ENCODE results near the gene GOT1.

GOT1 gene

DNA sequence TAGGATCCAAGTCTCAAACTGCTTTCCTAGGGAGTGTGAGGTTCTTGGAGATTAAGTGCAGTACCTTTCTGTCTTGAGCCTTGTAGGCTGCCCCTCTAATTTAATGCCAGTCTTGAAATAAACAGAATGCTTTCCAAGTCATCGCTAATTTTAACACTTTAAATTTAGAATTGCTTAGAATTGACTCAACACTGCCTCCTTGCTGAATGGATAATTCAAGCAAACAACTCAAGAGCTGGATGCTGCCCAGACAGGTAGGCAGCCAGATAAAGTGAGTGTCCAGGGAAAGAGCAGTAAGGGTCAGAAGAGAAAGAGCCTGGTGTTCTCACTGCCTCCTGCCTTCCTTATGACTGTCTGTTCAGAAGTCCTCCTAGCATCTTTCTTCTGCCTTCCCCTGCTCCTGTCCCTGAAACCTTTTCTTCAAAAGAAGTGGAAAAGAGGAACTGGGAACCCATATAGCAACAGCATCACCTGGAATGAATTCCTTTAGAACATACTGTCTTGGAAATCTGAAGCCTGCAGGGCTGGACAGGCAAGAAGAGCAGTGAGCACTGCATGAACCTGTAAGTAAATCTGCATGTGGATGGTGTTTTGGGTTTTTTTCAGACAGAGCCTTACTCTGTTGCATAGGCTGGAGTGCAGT, 3.1 kb upstream of the GOT1 start:
- DNase-seq (ENCODE audit: low read depth): no peak

DNA sequence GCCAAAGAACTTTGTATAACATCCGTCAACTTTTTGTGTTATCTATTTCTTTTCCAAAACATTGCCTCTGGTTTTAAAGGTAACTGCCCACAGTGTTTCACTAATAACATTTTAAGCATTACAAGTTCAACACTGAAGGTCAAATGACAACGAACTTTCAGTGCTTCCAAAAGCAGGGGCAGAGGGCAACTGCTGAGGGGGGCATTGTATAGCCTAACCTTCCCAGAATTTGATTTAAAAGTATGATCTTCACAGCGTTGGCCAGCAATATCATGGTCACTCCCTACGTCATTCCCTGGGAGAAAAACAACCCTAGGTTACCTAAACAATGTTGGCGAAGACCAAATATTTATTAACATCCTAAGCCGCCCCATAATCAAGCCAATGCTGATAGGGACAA, 2.5 kb upstream of the GOT1 start:
- no peak for DNase-seq (ENCODE audit: low read depth)

- no peak for DNase-seq (ENCODE audit: low read depth)
Measured at GRCh38 chr10:99432047-99432446, 1.6 kb upstream of the GOT1 start.

DNA sequence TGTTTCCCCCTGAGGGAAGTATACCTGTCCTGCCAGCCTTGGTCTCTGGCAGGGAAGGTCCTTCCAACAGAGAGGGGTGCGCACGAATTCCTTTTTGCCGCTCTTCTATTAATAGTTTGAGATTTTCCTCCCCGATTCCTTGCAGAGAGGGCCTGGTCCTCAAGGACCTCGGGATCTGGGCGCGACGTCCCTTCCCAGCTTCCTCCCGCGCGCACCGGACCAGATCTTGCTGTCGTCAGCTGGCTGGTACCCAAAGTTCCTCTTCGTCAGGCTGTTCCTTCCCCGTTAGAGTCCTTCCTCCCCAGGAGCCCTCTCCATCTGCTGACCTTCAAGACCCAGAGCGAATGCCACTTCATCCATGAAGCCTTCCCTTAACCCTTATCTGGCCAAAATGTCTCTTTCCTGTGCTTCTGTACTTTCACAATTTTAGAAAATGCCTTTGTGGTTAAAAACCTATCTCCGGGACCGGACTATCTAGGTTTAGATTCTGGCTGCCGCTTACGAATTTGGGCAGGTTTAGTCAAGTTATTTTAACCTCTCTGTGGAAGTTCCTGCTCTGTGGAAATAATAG, 851 bp upstream of the GOT1 start:
- peak; percentile 58 for DNase-seq (ENCODE audit: low read depth)

- no peak for DNase-seq (ENCODE audit: low read depth)
Measured at GRCh38 chr10:99430116-99430450, 341 bp downstream of the GOT1 start.

DNA sequence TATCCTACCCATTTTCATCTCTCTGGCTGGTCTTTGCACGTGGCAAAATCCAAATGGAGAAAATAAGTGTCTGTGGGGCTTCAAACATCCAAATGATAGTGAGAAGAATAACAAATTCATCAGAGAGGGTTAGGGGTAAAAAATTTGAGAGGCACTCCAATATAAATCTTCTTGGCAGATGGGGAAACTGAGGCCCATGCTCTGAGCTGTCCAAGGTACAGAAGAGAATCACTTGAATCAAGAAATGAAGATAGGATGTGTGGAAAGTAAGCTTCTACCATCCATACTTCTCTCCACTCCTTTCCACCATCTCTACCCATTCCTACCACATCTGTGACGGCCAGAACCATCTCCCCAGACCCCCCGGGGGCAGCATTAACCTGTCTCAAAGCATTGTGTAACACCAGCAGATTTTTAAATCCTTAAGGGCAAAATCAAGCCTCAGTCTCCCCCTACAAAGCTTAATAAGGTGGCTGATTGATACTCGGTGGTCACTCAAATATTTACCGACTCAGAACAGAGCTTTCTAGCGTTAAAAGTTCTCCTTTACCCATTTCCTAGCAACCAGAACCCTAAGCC, 818 bp downstream of the GOT1 start:
- no peak for DNase-seq (ENCODE audit: low read depth)

DNA sequence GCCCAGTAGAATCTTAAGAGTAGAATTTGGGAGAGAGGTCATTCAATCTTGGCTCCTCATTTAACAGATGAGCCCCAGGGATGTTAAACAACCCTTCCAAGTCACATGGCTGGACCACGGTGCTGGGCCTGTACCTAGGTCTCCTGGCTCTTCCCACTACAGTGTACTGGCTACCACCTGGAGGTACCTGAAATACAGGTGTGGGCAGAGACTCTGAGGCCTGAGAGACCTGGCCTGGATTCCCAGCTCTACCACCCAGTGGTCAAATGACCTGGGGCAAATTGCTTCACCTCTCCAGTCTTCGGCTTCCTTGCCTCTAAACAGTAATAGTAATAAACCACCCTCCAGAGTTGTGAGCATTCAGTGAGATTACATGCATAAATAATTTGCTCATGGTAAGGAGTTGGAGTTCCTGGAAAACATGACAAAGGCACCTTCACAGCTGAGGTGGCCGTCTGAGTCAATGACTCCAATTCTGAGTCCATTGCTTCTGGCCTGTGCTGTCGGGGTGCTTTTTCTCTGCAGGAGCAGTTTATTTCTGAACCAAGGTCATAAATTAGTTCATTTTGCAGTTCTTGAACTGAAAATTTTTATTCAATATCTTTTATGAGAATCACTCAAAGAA, 2.7 kb downstream of the GOT1 start:
- no peak for DNase-seq (ENCODE audit: low read depth)

DNA sequence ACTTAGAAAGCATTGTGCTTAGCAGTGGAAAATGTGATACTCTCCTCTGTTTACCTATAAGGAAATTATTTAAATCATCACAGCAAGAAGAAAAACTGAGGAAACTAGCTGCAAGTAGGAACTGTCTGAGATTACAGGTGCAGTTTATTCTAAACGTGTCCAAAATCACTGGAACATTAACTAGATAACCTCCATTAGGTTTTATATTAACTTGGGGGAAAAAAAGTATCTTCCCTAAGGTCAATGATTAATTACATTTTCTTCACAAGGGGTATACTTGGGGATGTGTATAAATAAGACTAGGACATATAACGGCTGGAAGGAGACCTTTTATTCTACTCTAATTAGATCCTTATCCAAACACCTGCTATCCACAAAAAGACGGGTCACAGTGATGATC, 3.7 kb downstream of the GOT1 start:
- DNase-seq (ENCODE audit: low read depth): no peak

- DNase-seq (ENCODE audit: low read depth): no peak
Measured at GRCh38 chr10:99425204-99425603, 5.2 kb downstream of the GOT1 start.

DNA sequence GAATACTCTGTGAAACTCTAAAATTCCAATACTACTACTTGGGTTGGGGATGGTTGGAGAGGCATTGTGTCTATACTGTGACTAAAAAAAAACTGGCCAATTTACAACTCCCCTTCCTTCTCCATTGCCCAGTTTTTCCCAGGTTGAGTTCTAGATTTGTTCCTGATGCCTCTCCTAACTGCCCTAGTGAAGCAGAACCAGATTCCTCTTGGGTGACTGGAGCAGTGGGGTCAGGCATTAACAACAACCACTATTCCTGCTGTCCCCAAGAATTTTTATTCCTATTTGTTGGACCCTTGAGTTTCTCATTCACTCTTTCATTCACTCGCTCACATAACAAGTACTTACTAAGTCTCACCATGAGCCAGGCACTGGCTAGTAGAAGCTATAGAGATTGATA, 5.8 kb downstream of the GOT1 start:
- DNase-seq (ENCODE audit: low read depth): no peak

DNA sequence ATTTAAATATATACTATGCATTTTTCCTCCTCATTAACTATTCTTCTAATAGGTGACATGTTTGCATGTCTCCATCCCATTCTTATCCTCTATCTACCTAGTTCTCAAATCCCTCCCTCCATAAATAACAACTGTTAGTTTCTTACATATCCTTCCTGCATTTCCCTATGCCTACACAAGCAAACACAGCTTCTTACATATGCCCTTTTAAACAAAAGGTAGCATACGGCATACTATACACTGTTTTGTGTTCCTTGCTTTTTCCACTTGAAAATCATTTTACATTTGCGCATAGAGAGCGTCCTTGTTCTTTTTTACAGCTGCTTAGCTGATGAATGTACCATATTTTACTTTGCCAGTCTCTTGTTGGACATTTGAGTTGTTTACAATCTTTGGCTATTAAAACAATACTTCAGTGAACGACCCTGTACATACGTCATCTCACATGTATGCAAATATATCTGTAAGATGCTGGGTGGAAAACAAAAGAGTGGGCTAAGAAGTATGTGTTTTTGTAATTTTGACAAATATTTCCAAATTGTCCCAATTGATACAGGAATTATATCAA, 7.8 kb downstream of the GOT1 start:
- no peak for DNase-seq (ENCODE audit: low read depth)

DNA sequence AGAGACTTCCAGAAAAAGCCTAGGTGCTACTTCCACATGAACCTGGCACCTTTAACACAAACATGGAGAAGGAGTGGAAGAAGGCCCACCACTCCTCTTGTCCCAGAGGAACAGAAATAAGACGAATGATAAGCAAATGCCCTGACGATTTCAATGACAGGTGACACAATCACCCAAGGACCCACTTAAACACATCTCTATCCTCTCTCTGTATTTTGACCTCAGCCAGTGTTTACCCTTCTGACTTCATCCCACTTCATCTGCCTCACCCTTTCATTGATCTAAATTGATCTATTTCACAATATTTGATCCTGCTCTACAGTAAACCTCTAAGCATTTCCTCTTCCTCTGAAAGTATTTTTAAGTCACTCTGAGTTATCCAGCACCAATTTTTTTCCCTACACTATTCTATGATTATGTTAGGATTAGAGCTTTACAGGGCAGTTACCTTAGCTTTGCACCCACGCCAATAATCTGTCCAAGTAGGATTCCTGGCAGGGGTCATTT, 9.1 kb downstream of the GOT1 start:
- DNase-seq (ENCODE audit: low read depth): no peak

DNA sequence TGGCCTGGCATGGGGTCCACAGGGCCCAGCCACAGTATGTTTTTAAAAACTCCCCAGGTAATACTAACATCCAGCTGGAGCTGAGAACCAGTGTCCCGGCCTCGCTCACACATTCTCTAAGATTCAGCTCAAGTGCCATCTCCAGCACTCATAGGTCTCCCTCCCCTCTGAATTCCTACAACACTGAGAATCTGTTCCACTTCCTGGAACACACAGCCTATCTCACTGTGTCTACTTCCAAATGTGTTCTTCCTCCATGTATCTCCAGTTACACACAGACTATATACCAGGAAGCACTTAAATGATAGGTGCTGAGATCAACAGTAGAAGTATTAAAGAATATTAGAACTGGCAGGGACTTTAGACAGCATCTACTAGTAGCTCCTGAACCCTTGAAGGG, 10.7 kb downstream of the GOT1 start:
- no peak for DNase-seq (ENCODE audit: low read depth)

DNA sequence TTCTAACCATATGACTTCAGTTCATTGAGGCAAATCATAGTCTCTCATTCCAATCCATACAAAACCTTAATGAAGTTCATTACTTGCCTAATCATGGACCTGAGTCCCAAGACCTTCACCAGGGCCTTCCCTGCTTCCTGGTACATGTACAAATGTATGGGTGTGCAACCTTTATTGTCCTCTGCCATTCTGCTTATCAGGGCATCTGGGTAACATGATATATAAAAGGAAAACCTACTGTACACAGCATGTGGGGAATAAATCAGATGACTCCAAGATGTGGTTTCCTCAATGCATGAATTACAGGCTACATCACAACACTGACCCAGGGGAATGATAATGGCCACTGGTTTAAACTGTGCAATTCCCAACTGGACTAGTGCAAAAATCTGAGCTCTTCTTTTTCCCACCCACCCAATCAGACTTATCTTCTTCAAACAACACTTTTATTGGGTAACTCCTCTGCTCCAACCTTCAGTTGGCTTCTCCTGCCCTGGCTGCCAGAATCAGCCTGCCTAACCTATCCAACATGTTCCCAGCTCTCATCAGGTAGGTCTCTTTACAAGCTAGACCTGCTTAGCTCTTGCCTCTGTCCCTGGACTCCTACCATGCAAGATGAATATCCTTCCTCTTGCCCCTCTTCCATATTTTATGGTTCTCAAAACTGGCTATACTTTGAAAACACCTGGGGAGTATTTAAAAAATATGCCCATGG, 11.4 kb downstream of the GOT1 start:
- no peak for DNase-seq (ENCODE audit: low read depth)

GRCh38 chr10:99412099-99412498, 18.3 kb downstream of the GOT1 start:
- DNase-seq (ENCODE audit: low read depth): no peak

DNA sequence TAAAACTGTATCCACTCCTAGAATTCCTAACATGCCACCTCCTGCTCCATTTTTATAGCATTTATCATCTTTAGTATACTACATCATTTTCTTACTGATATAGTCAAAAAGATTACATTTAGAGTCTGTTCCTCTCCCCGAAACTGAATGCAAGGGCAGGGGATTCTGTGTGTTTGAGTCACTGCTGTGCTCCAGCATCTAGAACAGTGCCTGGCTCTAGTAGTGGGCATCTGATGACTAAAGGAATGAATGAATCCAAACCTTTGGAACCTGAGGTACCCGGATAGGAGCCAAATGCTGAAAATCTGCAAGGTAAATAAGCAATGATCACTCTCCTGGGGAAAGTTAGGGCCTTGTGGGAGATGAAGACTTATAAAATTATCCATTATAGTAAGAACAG, 18.9 kb downstream of the GOT1 start:
- peak; percentile 19 for DNase-seq (ENCODE audit: low read depth)

DNA sequence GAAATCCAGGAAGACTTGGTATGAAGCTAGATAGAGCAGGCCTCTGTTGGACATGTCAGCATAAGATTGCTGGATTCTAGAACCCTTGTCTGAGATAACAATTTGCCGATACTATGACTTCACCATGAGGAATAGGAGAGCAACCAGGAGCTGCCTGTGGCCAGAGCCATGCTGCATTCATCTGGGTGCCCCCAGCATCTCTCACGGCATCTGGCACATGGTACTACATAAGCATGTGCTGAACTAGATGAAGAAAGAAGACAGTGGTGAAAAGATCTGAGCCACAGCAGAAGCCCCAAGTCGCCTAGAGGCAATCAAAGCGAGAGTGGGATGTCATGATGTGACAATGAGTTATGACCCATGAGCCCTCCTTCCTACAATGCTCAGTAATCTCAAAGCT, 19.5 kb downstream of the GOT1 start:
- DNase-seq (ENCODE audit: low read depth): no peak

DNA sequence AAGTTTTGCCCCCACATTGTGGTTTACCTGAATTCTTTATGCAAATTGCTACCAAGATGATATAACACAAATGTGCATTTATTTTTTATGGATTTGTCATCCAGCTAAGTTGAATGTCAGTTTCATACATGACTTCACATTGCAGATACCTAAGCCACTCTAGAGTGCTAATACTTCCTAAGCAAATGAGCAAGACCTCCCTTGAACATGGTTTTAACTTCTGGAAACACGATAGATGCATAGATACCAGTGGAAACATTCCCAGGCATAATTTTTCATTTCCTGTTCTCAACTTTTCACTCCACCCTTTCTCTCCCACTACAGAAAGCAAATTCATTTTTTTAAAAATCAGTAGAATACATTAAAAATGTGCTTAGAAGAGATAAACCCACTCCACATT, 20.3 kb downstream of the GOT1 start:
- no peak for DNase-seq (ENCODE audit: low read depth)

DNA sequence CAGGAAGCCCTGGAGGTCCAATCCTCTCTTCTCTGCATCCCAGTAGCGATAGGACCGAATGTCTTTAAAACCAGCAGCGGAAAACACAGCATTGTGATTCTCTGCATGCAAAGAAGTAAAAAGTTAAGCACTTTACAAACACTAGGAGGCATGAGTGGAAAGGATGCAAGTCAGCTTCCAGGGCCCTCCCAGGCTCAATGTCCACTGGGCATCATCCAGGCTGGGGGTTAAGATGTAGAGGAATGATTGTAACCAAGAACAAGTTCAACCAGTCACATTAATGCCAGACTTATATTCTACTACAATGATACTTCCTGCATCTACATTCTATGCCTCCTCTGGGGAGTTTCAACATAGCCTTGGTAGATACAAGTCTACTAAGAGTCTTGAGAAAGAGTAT, 24.3 kb downstream of the GOT1 start:
- DNase-seq (ENCODE audit: low read depth): no peak

DNA sequence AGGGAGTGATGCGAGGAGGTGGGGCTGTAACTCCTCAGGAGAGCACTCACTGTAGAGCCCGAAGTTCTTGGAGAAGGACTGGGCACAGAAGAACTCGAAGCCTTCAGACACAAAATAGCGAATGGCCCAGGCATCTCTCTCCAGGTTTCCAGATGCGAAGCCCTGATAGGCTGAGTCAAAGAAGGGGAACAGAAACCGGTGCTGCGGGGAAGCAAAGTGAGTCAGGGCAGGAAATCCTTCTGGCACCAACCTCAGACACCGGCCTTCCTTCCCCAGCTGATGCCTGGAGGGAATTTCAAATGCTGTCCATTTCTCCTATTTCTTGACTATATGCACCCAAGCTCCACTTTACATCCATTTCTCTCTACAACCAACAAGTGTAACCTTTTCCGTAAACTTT, 26.8 kb downstream of the GOT1 start:
- peak; percentile 34 for DNase-seq (ENCODE audit: low read depth)

DNA sequence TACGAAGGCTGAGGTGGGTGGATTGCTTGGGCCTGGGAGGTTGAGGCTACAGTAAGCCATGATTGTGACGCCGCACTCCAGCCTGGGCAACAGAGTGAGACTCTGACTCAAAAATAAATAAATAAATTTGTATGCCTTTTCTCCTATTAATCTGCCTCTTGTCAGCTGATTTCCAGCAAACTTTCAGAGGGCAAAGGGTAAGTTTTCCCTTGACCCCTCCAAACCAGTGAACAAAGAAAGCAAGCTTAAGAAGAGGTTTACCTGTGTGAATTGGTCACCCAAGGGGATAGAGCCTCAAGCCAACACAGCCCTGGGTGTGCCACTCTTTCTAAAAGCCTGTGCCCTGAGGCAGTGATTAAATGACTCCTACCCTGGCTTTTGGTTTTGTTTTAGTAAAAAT, 30.8 kb downstream of the GOT1 start:
- DNase-seq (ENCODE audit: low read depth): no peak

DNA sequence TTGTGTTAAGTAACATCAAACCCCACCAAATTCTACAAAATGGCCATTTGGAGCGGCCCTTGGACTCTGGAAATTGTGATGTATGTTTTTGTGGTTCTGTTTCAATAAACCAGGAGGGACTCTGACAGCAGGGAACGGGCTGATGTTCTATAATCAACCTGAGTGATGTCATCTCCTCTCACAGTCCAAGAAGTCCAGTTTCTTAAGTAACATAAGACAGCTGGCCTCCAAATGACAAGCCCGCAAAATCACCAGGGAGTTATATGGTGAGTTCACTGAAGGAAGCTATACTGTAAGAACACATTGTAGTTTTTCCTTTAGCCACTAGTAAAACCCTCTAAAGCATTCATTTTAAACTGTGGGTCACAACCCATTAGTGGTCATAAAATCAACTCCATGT, 34.0 kb downstream of the GOT1 start:
- peak; percentile 69 for DNase-seq (ENCODE audit: low read depth)

Data from EH (cell line).